HepG2 (cell line): ENCODE measurements around the gene BPIFB2. TPM values are rescaled to one million over a fixed set of nuclear protein-coding genes. Genes with fewer than 3 reads are reported as not detected.
A peak's percentile ranks its signal among the peaks of the same experiment; 100 is the strongest.

ENCODE experiments used
- ATAD3A ChIP-seq: sonication (generic); formaldehyde crosslinking; IDR thresholded peaks from 2 replicates; pipeline ENCODE4 v1.4.0; 2020; ENCODE audit warnings: missing genetic modification reagents
- BCLAF1 ChIP-seq: fragments of 450-650 bp; IDR thresholded peaks from 2 replicates; pipeline ENCODE4 v1.6.1; 2017; ENCODE audit warnings: mild to moderate bottlenecking
- BRCA1 ChIP-seq: sonication (generic); formaldehyde crosslinking; IDR thresholded peaks from 2 replicates; pipeline ENCODE4 v1.4.0; 2020; ENCODE audit warnings: missing genetic modification reagents
- DR1 ChIP-seq: sonication (generic); formaldehyde crosslinking; IDR thresholded peaks from 2 replicates; pipeline ENCODE4 v1.8.0; 2021; ENCODE audit warnings: mild to moderate bottlenecking, missing genetic modification reagents, inconsistent platforms
- EP300 ChIP-seq, 3 experiments: sonication (generic) in 1 of 3; formaldehyde crosslinking in 1 of 3; IDR thresholded peaks; 2 replicates each; pipeline versions ENCODE4 v1.5.1 to v1.6.1; 2011 to 2020; ENCODE audit warnings: low read depth in 2 of 3, low read length in 2 of 3, borderline replicate concordance in 1 of 3, improper control_type of control experiment in 1 of 3, mild to moderate bottlenecking in 1 of 3, missing genetic modification reagents in 1 of 3, moderate library complexity in 1 of 3
- FLYWCH1 ChIP-seq: sonication (generic); formaldehyde crosslinking; IDR thresholded peaks from 2 replicates; pipeline ENCODE4 v1.8.1; 2023; ENCODE audit warnings: mild to moderate bottlenecking, missing genetic modification reagents
- GABPA ChIP-seq, 2 experiments: IDR thresholded peaks; 2 replicates each; pipeline ENCODE4 v1.6.1; 2011 to 2016; ENCODE audit warnings: low read depth in 2 of 2, low read length in 1 of 2, missing biosample characterization in 1 of 2, missing genetic modification characterization in 1 of 2
- GFI1 ChIP-seq: sonication (generic); formaldehyde crosslinking; IDR thresholded peaks from 2 replicates; pipeline ENCODE4 v1.5.0; 2020; ENCODE audit warnings: missing genetic modification reagents, mild to moderate bottlenecking, borderline replicate concordance
- LBX2 ChIP-seq: sonication (generic); formaldehyde crosslinking; IDR thresholded peaks from 2 replicates; pipeline ENCODE4 v1.5.0; 2020; ENCODE audit warnings: missing genetic modification reagents, mild to moderate bottlenecking, borderline replicate concordance
- MEF2D ChIP-seq: sonication (generic); formaldehyde crosslinking; IDR thresholded peaks from 2 replicates; pipeline ENCODE4 v1.5.1; 2020; ENCODE audit warnings: mild to moderate bottlenecking, missing genetic modification reagents
- SCMH1 ChIP-seq: sonication (generic); formaldehyde crosslinking; IDR thresholded peaks from 2 replicates; pipeline ENCODE4 v1.9.0; 2021; ENCODE audit warnings: missing genetic modification reagents, mild to moderate bottlenecking, borderline replicate concordance
- SNAPC2 ChIP-seq: sonication (generic); formaldehyde crosslinking; IDR thresholded peaks from 2 replicates; pipeline ENCODE4 v1.8.1; 2022; ENCODE audit warnings: mild to moderate bottlenecking, missing genetic modification reagents
- STAG1 ChIP-seq: sonication (generic); formaldehyde crosslinking; IDR thresholded peaks from 2 replicates; pipeline ENCODE4 v1.4.0; 2020; ENCODE audit warnings: missing genetic modification reagents
- THYN1 ChIP-seq: sonication (generic); formaldehyde crosslinking; IDR thresholded peaks from 2 replicates; pipeline ENCODE4 v1.8.1; 2023; ENCODE audit warnings: low read depth, mild to moderate bottlenecking, moderate library complexity, missing genetic modification reagents, borderline replicate concordance
- ZBTB3 ChIP-seq: sonication (generic); formaldehyde crosslinking; IDR thresholded peaks from 2 replicates; pipeline ENCODE4 v1.4.0; 2020; ENCODE audit warnings: low read depth, mild to moderate bottlenecking, moderate library complexity, missing genetic modification reagents, borderline replicate concordance
- ZBTB37 ChIP-seq: sonication (generic); formaldehyde crosslinking; IDR thresholded peaks from 2 replicates; pipeline ENCODE4 v1.4.0; 2020; ENCODE audit warnings: mild to moderate bottlenecking, missing genetic modification reagents
- ZFP62 ChIP-seq: sonication (generic); formaldehyde crosslinking; IDR thresholded peaks from 2 replicates; pipeline ENCODE4 v1.4.0; 2020; ENCODE audit warnings: missing genetic modification reagents
- ZNF383 ChIP-seq: sonication (generic); formaldehyde crosslinking; IDR thresholded peaks from 2 replicates; pipeline ENCODE4 v1.4.0; 2020; ENCODE audit warnings: missing genetic modification reagents, mild to moderate bottlenecking, borderline replicate concordance
- ZNF513 ChIP-seq: sonication (generic); formaldehyde crosslinking; conservative IDR thresholded peaks from 2 replicates; pipeline ENCODE4 v1.5.0; 2020; ENCODE audit warnings: missing genetic modification reagents
- ZNF672 ChIP-seq: sonication (generic); formaldehyde crosslinking; IDR thresholded peaks from 2 replicates; pipeline ENCODE4 v1.8.1; 2022; ENCODE audit warnings: missing genetic modification reagents
- ZSCAN25 ChIP-seq: sonication (generic); formaldehyde crosslinking; IDR thresholded peaks from 2 replicates; pipeline ENCODE4 v1.8.0; 2022; ENCODE audit warnings: mild to moderate bottlenecking, missing genetic modification reagents
- polyA plus RNA-seq, 8 experiments: library from polyadenylated mRNA; depleted of rRNA in 3 of 8; stranded (reverse) in 7 of 8; unstranded in 1 of 8; fragments of >200 nt; fragmentation: Illumina TruSeq in 4 of 8; extraction: Trizol in 4 of 8; gene quantifications; 2 replicates each; pipeline versions ENCODE4 v1.2.1 to v1.2.3, GENCODE V29; 2011 to 2016; ENCODE audit warnings: low read depth in 4 of 8, missing spikeins in 1 of 8, mixed read lengths in 1 of 8; ENCODE audit not compliant: insufficient read depth in 1 of 8
- total RNA-seq, 5 experiments: library from RNA; depleted of rRNA; stranded (reverse); fragments of >200 nt; fragmentation: Illumina TruSeq; extraction: Trizol; gene quantifications; 2 replicates each; pipeline ENCODE4 v1.2.3, GENCODE V29; 2016; ENCODE audit warnings: low read depth in 1 of 5

BPIFB2 gene
- total and polyA plus RNA-seq, 2 of the 13 experiments (the other 11 are each of a cell fraction or from before 2014, with no cell fraction given), result 54.5 to 902 TPM

- no peak for TF ChIP-seq DR1
- TF ChIP-seq EP300 (IDR thresholded peaks at IDR 0.05; ENCODE audit: low read depth in 2 of 2, low read length in 2 of 2), result peak in 1 of 2 experiments; percentile 95; a peak in 3 of 4 replicates
- TF ChIP-seq EP300 (CRISPR knock-in tag; IDR thresholded peaks at IDR 0.05; ENCODE audit: borderline replicate concordance), result peak; percentile 98
- TF ChIP-seq BCLAF1, result no peak
- peak; percentile 93 for TF ChIP-seq MEF2D (CRISPR knock-in tag)
- TF ChIP-seq FLYWCH1, result peak; percentile 19; the same call in 1 of the 2 replicates
- peak; percentile 99 for TF ChIP-seq ZBTB3
- TF ChIP-seq SNAPC2 (CRISPR knock-in tag), result peak; percentile 98
- peak; percentile 55 for TF ChIP-seq GABPA (IDR thresholded peaks at IDR 0.05; ENCODE audit: low read depth, low read length)
- TF ChIP-seq GABPA (CRISPR knock-in tag; IDR thresholded peaks at IDR 0.05; ENCODE audit: low read depth), result peak; percentile 90
- no peak; the same call in 1 of the 2 replicates for TF ChIP-seq STAG1
- TF ChIP-seq SCMH1 (CRISPR knock-in tag), result no peak
- peak; percentile 99; the same call in 1 of the 2 replicates for TF ChIP-seq ZNF383 (CRISPR knock-in tag)
- no peak for TF ChIP-seq ZFP62 (CRISPR knock-in tag)
- TF ChIP-seq ZBTB37, result peak; percentile 100
- TF ChIP-seq ZNF513 (CRISPR knock-in tag), result no peak
- no peak for TF ChIP-seq BRCA1 (CRISPR knock-in tag)
- TF ChIP-seq GFI1 (CRISPR knock-in tag), result peak; percentile 94
- TF ChIP-seq ZSCAN25 (CRISPR knock-in tag), result no peak; the same call in 1 of the 2 replicates
- no peak; the same call in none of the 2 replicates for TF ChIP-seq LBX2
- TF ChIP-seq ATAD3A (CRISPR knock-in tag), result 0 out of 2 replicates have a peak, but pooled peaks have one; percentile 56
- TF ChIP-seq ZNF672, result no peak
- TF ChIP-seq THYN1, result peak; percentile 94; the same call in 1 of the 2 replicates
These were observed 2.0 kb downstream of the BPIFB2 start (continued) for GRCh38 chr20:33009214-33010132.
